Sigmoid colon (tissue), 7 donors: Measurements from ENCODE around the gene RIMS4. TPM values are rescaled to one million over a fixed set of nuclear protein-coding genes. Genes with fewer than 3 reads are reported as not detected.

ENCODE experiments used
- DNase-seq: peaks from one replicate; pipeline ENCODE4 v3.0.0-alpha.2; 2019
- H3K27ac ChIP-seq, 4 donors: fragments of 200-600 bp; sonication (generic); one replicate each; pipeline ENCODE4 v1.5.1; 2016 to 2019; ENCODE audit warnings: mild to moderate bottlenecking in 1 of 4
- H3K27me3 ChIP-seq, 3 donors: fragments of 200-600 bp; sonication (generic); one replicate each; pipeline ENCODE4 v1.5.1; 2019; ENCODE audit warnings: mild to moderate bottlenecking in 1 of 3
- H3K36me3 ChIP-seq, 4 donors: fragments of 200-600 bp; sonication (generic); one replicate each; pipeline ENCODE4 v1.5.1; 2016 to 2019
- H3K4me1 ChIP-seq, 4 donors: fragments of 200-600 bp; sonication (generic); one replicate each; pipeline ENCODE4 v1.5.1; 2017 to 2019
- H3K4me3 ChIP-seq, 4 donors: fragments of 200-600 bp; sonication (generic); one replicate each; pipeline ENCODE4 v1.5.1; 2017 to 2019; ENCODE audit warnings: mild to moderate bottlenecking in 2 of 4, moderate library complexity in 1 of 4
- H3K9me3 ChIP-seq, 4 donors: fragments of 200-600 bp in 3 of 4; sonication (generic) in 3 of 4; one replicate each; pipeline versions ENCODE4 v1.5.1 to v1.6.1; 2013 to 2019
- CTCF ChIP-seq, 4 experiments: fragments of 450-650 bp in 3 of 4; fragments of 200-600 bp in 1 of 4; IDR thresholded peaks; one replicate each; pipeline ENCODE4 v1.5.1; 2016 to 2019; ENCODE audit warnings: antibody characterized with exemption in 4 of 4, mild to moderate bottlenecking in 3 of 4, moderate library complexity in 2 of 4
- EP300 ChIP-seq, 4 donors: sonication (generic); formaldehyde crosslinking; IDR thresholded peaks; one replicate each; pipeline ENCODE4 v1.6.1; 2017; ENCODE audit warnings: antibody characterized with exemption in 4 of 4
- POLR2A ChIP-seq, 2 donors: fragments of 450-650 bp; IDR thresholded peaks; one replicate each; pipeline ENCODE4 v1.6.1; 2016; ENCODE audit warnings: antibody characterized with exemption in 2 of 2, mild to moderate bottlenecking in 2 of 2, moderate library complexity in 2 of 2
- POLR2AphosphoS5 ChIP-seq, 4 donors: sonication (generic); formaldehyde crosslinking; IDR thresholded peaks; one replicate each; pipeline ENCODE4 v1.6.1; 2017; ENCODE audit warnings: antibody characterized with exemption in 4 of 4
- WGBS, 2 donors: extraction: QIAGEN DNeasy Blood & Tissue Kit; methylation state at CpG; one replicate each; pipeline ENCODE4 v1.1.7; 2013; 5-methylcytosine and 5-hydroxymethylcytosine counted together
- intact Hi-C: fragments of 100-400 bp; cut with DNase I; formaldehyde crosslinking; loops from one replicate; pipeline ENCODE4 v1.15.1; 2023
- polyA plus RNA-seq, 3 donors: library from polyadenylated mRNA; stranded (reverse); fragments of 200-250 nt; gene quantifications; one replicate each; pipeline ENCODE4 v1.2.3, GENCODE V29; 2013
- total RNA-seq, 4 donors: library from RNA; depleted of rRNA; stranded (reverse); fragments of >200 nt; gene quantifications; one replicate each; pipeline ENCODE4 v1.1.0, GENCODE V29; 2016
- donor health status: healthy with polysubstance abuse.
- donor health status: Bipolar disorder and iron deficiency.
- donor health status: healthy.

Gene RIMS4
- total and polyA plus RNA-seq, 7 donors, result 0.14 to 2.1 (median 0.55) TPM

GRCh38 chr20:44848254-44849015 is 38.1 kb upstream of the RIMS4 start:
- Histone ChIP-seq H3K9me3 (no peaks in the 10 kb centered on the region), H3K27ac (no peak overlapping the region), H3K4me3 (no peak overlapping the region), H3K36me3 (no peaks in the 10 kb centered on the region), H3K27me3 (peaks cover 0 to 11% (median 0%) of the 10 kb centered on the region in 3 donors), H3K4me1 (no peaks in the 10 kb centered on the region)
- 75 to 80% methylated on average over 4 of the region's 4 CpGs for WGBS, 2 donors
- no peak for TF ChIP-seq POLR2A (IDR thresholded peaks at IDR 0.05)
- TF ChIP-seq POLR2AphosphoS5 (IDR thresholded peaks at IDR 0.05), result no peak
- intact Hi-C loops, result no loop called here
- DNase-seq, result no peak

- intact Hi-C loops, result no loop called here
- H3K9me3 ChIP-seq, result peaks cover 0 to 5% (median 1%) of the 10 kb centered on the region in 4 donors
- 78 to 84% methylated on average over 5 of the region's 5 CpGs for WGBS, 2 donors
Measured at GRCh38 chr20:44843876-44844275, 33.5 kb upstream of the RIMS4 start.

GRCh38 chr20:44841955-44842354 is 31.6 kb upstream of the RIMS4 start:
- Histone ChIP-seq H3K27me3 (peaks cover 0 to 25% (median 4%) of the 10 kb centered on the region in 3 donors), H3K27ac (no peak overlapping the region), H3K4me1 (no peaks in the 10 kb centered on the region), H3K4me3 (no peak overlapping the region), H3K36me3 (no peaks in the 10 kb centered on the region), H3K9me3 (peaks cover 0 to 5% (median 1%) of the 10 kb centered on the region in 4 donors)
- intact Hi-C loops, result no loop called here
- no peak for TF ChIP-seq POLR2AphosphoS5 (IDR thresholded peaks at IDR 0.05)
- TF ChIP-seq EP300 (IDR thresholded peaks at IDR 0.05), result no peak
- no peak for TF ChIP-seq CTCF (IDR thresholded peaks at IDR 0.05)
- no peak for TF ChIP-seq POLR2A (IDR thresholded peaks at IDR 0.05)
- no peak for DNase-seq
- 79 to 82% methylated on average over 6 of the region's 6 CpGs for WGBS, 2 donors

More at GRCh38 chr20:44843876-44844275, 33.5 kb upstream of the RIMS4 start:
- DNase-seq, result no peak
- Histone ChIP-seq H3K27me3 (peaks cover 0 to 14% (median 0%) of the 10 kb centered on the region in 3 donors), H3K4me1 (no peaks in the 10 kb centered on the region), H3K36me3 (no peaks in the 10 kb centered on the region), H3K4me3 (no peak overlapping the region), H3K27ac (no peak overlapping the region)
- TF ChIP-seq POLR2AphosphoS5 (IDR thresholded peaks at IDR 0.05), result no peak
- TF ChIP-seq CTCF (IDR thresholded peaks at IDR 0.05), result no peak
- TF ChIP-seq EP300 (IDR thresholded peaks at IDR 0.05), result no peak
- TF ChIP-seq POLR2A (IDR thresholded peaks at IDR 0.05), result no peak

GRCh38 chr20:44840826-44841225 is 30.5 kb upstream of the RIMS4 start:
- intact Hi-C loops, result no loop called here
- WGBS, 2 donors, result 86 to 91% methylated on average over 5 of the region's 5 CpGs

More at GRCh38 chr20:44840826-44841225, 30.5 kb upstream of the RIMS4 start:
- DNase-seq, result no peak
- no peaks in the 10 kb centered on the region for H3K4me1 ChIP-seq
- no peaks in the 10 kb centered on the region for H3K36me3 ChIP-seq
- H3K27ac ChIP-seq, result no peak overlapping the region
- H3K27me3 ChIP-seq, result peaks cover 0 to 25% (median 4%) of the 10 kb centered on the region in 3 donors
- no peak for TF ChIP-seq CTCF (IDR thresholded peaks at IDR 0.05)
- TF ChIP-seq POLR2AphosphoS5 (IDR thresholded peaks at IDR 0.05), result no peak
- no peak for TF ChIP-seq POLR2A (IDR thresholded peaks at IDR 0.05)
- peaks cover 0 to 5% (median 1%) of the 10 kb centered on the region in 4 donors for H3K9me3 ChIP-seq
- H3K4me3 ChIP-seq, result no peak overlapping the region
